Osteocyte (in vitro differentiated cells): ENCODE data around the gene RFX4. TPM values are rescaled to one million over a fixed set of nuclear protein-coding genes. Genes with fewer than 3 reads are reported as not detected.

Experiments
- DNase-seq: peaks from one replicate; pipeline ENCODE4 v3.0.0; 2021; ENCODE audit warnings: mixed read lengths; ENCODE audit not compliant: unreplicated experiment; ENCODE audit errors: extremely low spot score
- H3K27ac Mint-ChIP-seq: one replicate; pipeline ENCODE4 v1.8.0; 2021; ENCODE audit warnings: mild to moderate bottlenecking, mixed read lengths; ENCODE audit not compliant: unreplicated experiment
- H3K27me3 Mint-ChIP-seq: one replicate; pipeline ENCODE4 v1.8.0; 2021; ENCODE audit warnings: mixed read lengths; ENCODE audit not compliant: unreplicated experiment
- H3K36me3 Mint-ChIP-seq: one replicate; pipeline ENCODE4 v1.8.0; 2021; ENCODE audit warnings: mixed read lengths; ENCODE audit not compliant: unreplicated experiment
- H3K4me1 Mint-ChIP-seq: one replicate; pipeline ENCODE4 v1.8.0; 2021; ENCODE audit warnings: mixed read lengths; ENCODE audit not compliant: unreplicated experiment
- H3K4me3 Mint-ChIP-seq: one replicate; pipeline ENCODE4 v1.8.0; 2021; ENCODE audit warnings: mild to moderate bottlenecking, moderate library complexity, mixed read lengths; ENCODE audit not compliant: unreplicated experiment
- H3K9me3 Mint-ChIP-seq: one replicate; pipeline ENCODE4 v1.8.0; 2021; ENCODE audit warnings: mixed read lengths; ENCODE audit not compliant: unreplicated experiment
- total RNA-seq: library from RNA; stranded (reverse); gene quantifications from 2 replicates; pipeline ENCODE4 v1.2.1, GENCODE V29; 2021
- TF ChIP-seq, protein P1 (sequence below): fragments of 200-600 bp; sonication (generic); IDR thresholded peaks from 2 replicates; pipeline ENCODE4 v1.5.0; 2021; ENCODE audit warnings: antibody characterized with exemption, mild to moderate bottlenecking, moderate library complexity

Gene RFX4
- total RNA-seq, 1 donor from 2014 or later, result not detected

GRCh38 chr12:106717673-106718072 lies 134.9 kb downstream of the RFX4 start:
- H3K4me1 Mint-ChIP-seq, result no peaks in the 10 kb centered on the region
- no peak overlapping the region for H3K27ac Mint-ChIP-seq
- no peaks in the 10 kb centered on the region for H3K9me3 Mint-ChIP-seq
- no peak overlapping the region for H3K4me3 Mint-ChIP-seq
- TF ChIP-seq, protein P1, sequence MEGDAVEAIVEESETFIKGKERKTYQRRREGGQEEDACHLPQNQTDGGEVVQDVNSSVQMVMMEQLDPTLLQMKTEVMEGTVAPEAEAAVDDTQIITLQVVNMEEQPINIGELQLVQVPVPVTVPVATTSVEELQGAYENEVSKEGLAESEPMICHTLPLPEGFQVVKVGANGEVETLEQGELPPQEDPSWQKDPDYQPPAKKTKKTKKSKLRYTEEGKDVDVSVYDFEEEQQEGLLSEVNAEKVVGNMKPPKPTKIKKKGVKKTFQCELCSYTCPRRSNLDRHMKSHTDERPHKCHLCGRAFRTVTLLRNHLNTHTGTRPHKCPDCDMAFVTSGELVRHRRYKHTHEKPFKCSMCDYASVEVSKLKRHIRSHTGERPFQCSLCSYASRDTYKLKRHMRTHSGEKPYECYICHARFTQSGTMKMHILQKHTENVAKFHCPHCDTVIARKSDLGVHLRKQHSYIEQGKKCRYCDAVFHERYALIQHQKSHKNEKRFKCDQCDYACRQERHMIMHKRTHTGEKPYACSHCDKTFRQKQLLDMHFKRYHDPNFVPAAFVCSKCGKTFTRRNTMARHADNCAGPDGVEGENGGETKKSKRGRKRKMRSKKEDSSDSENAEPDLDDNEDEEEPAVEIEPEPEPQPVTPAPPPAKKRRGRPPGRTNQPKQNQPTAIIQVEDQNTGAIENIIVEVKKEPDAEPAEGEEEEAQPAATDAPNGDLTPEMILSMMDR, result no peak
- no peaks in the 10 kb centered on the region for H3K36me3 Mint-ChIP-seq
- peaks cover 14% of the 10 kb centered on the region for H3K27me3 Mint-ChIP-seq
- peak; percentile 36 for DNase-seq

DNA sequence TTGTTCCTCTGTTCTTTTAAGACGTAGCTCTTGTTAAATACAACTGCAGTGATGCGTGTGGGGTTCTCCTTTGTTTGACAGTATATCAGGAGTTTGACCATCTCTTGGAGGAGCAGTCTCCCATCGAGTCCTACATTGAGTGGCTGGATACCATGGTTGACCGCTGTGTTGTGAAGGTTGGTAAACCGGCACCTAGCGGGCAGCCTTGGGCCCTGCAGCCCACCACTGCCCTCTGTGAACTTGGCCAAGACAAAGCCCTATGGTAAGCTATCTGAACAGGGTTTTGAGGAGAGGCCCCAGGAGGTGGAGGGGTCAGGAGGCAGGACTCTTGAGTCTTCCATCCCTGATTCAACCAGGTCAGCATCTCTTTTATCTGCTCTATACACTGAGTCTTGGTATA lies 137.1 kb downstream of the RFX4 start:
- peak; percentile 38 for DNase-seq
- TF ChIP-seq, protein P1, result no peak
- H3K9me3 Mint-ChIP-seq, result no peaks in the 10 kb centered on the region
- no peaks in the 10 kb centered on the region for H3K36me3 Mint-ChIP-seq
- no peak overlapping the region for H3K27ac Mint-ChIP-seq
- no peaks in the 10 kb centered on the region for H3K4me1 Mint-ChIP-seq
- H3K27me3 Mint-ChIP-seq, result peaks cover 17% of the 10 kb centered on the region
- no peak overlapping the region for H3K4me3 Mint-ChIP-seq

- Mint-ChIP-seq H3K4me1 (no peaks in the 10 kb centered on the region), H3K27ac (no peak overlapping the region), H3K4me3 (no peak overlapping the region), H3K27me3 (peaks cover 17% of the 10 kb centered on the region), H3K36me3 (no peaks in the 10 kb centered on the region), H3K9me3 (no peaks in the 10 kb centered on the region)
- peak; percentile 34 for DNase-seq
- TF ChIP-seq, protein P1, result no peak
Observed at GRCh38 chr12:106720696-106721095, 137.9 kb downstream of the RFX4 start.

- no peaks in the 10 kb centered on the region for H3K9me3 Mint-ChIP-seq
- no peak for DNase-seq
- TF ChIP-seq, protein P1, result no peak
- no peaks in the 10 kb centered on the region for H3K4me1 Mint-ChIP-seq
- no peaks in the 10 kb centered on the region for H3K36me3 Mint-ChIP-seq
- H3K27ac Mint-ChIP-seq, result no peak overlapping the region
- H3K4me3 Mint-ChIP-seq, result no peak overlapping the region
- peaks cover 17% of the 10 kb centered on the region for H3K27me3 Mint-ChIP-seq
Observed at GRCh38 chr12:106721915-106722314, 139.1 kb downstream of the RFX4 start.

DNA sequence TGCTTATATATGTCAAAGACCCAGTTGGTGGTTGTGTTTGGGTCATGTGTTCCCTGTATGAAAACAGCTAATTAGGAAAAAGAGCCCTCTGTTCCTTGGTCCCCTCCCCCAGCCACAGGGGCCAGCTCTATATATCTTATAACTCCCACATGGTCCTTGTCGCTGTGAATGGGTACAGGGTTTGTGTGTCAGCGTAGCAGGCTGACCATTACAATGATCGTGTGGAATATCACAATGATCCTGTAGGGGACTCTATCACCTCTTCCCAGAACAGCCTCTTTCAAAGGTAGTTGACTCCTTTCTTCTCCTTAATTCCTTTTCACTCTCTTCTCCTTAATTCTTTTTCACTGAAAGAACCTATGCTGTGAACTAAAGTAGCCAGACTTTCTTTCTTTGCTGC lies 140.0 kb downstream of the RFX4 start:
- TF ChIP-seq, protein P1, result no peak
- Mint-ChIP-seq H3K9me3 (no peaks in the 10 kb centered on the region), H3K27me3 (peaks cover 17% of the 10 kb centered on the region), H3K36me3 (no peaks in the 10 kb centered on the region), H3K27ac (no peak overlapping the region), H3K4me3 (no peak overlapping the region), H3K4me1 (no peaks in the 10 kb centered on the region)
- DNase-seq, result peak; percentile 46
